Heart right ventricle (tissue), 16 donors: Measurements from ENCODE around the gene SEPHS2. TPM values are rescaled to one million over a fixed set of nuclear protein-coding genes. Genes with fewer than 3 reads are reported as not detected.

Experiments
- ATAC-seq, 8 donors: fragments of 200-7000 bp; cut with Tn5 transposase; one replicate each; pipeline ENCODE4 v1.9.1; 2020; ENCODE audit warnings: mild to moderate bottlenecking in 8 of 8, moderate library complexity in 8 of 8, moderate number of reproducible peaks in 1 of 8
- DNase-seq, 2 donors: peaks; one replicate each; pipeline ENCODE4 v3.0.0-alpha.2; 2020
- H3K27ac ChIP-seq, 10 donors: fragments of 200-600 bp; sonication (generic) in 2 of 10; one replicate each; pipeline versions ENCODE4 v1.5.0 to v1.8.0; 2020 to 2022; ENCODE audit warnings: mild to moderate bottlenecking in 3 of 10
- H3K27me3 ChIP-seq, 7 donors: fragments of 200-600 bp; one replicate each; pipeline ENCODE4 v1.8.0; 2021 to 2022; ENCODE audit warnings: mild to moderate bottlenecking in 2 of 7
- H3K36me3 ChIP-seq, 9 donors: fragments of 200-600 bp; sonication (generic) in 1 of 9; one replicate each; pipeline versions ENCODE4 v1.5.0 to v1.8.0; 2020 to 2022; ENCODE audit warnings: mild to moderate bottlenecking in 2 of 9
- H3K4me1 ChIP-seq, 9 donors: fragments of 200-600 bp; sonication (generic) in 1 of 9; one replicate each; pipeline versions ENCODE4 v1.5.0 to v1.8.0; 2020 to 2022; ENCODE audit warnings: mild to moderate bottlenecking in 4 of 9
- H3K4me3 ChIP-seq, 10 donors: fragments of 200-600 bp; sonication (generic) in 2 of 10; one replicate each; pipeline versions ENCODE4 v1.5.0 to v1.8.0; 2020 to 2022; ENCODE audit warnings: mild to moderate bottlenecking in 7 of 10, moderate library complexity in 2 of 10
- H3K9me3 ChIP-seq, 11 donors: fragments of 200-600 bp in 10 of 11; sonication (generic) in 2 of 11; one replicate each; pipeline versions ENCODE4 v1.5.0 to v1.8.0; 2013 to 2022; ENCODE audit warnings: mild to moderate bottlenecking in 2 of 11, control low read depth in 1 of 11, moderate library complexity in 1 of 11
- CTCF ChIP-seq, 9 donors: fragments of 200-600 bp; sonication (generic) in 2 of 9; IDR thresholded peaks; one replicate each; pipeline versions ENCODE4 v1.5.0 to v1.8.0; 2021 to 2022; ENCODE audit warnings: antibody characterized with exemption in 9 of 9, mild to moderate bottlenecking in 5 of 9, moderate library complexity in 1 of 9
- WGBS, 2 donors: extraction: QIAGEN DNeasy Blood & Tissue Kit; methylation state at CpG; one replicate each; pipeline ENCODE4 v1.1.7; 2013; ENCODE audit warnings: inconsistent platforms in 1 of 2; 5-methylcytosine and 5-hydroxymethylcytosine counted together
- intact Hi-C, 10 donors: fragments of 100-400 bp; cut with DNase I; formaldehyde crosslinking; loops; one replicate each; pipeline versions ENCODE4 v1.11.1 to v1.14.2; 2022
- polyA plus RNA-seq, 2 donors: library from polyadenylated mRNA; stranded (reverse); fragments of 200-250 nt; gene quantifications; one replicate each; pipeline ENCODE4 v1.2.3, GENCODE V29; 2013
- total RNA-seq, 10 donors: library from RNA; stranded (reverse); fragmentation: NEBNext Ultra II Directional in 3 of 10; extraction: Animal tissue kit (Norgen Biotek cat#: 25700) in 3 of 10; gene quantifications; one replicate each; pipeline versions ENCODE4 v1.2.1 to v1.2.4, GENCODE V29; 2021 to 2023
- donor health status: Arrhythmogenic right ventricular cardiomyopathy.
- donor health status: ischemic (EF 13 %, LVEDD 7.1; RV severe dilation, severe dysfunction).
- donor health status: healthy with polysubstance abuse.
- donor health status: DM: no; HTN: yes; CAD: no.
- donor health status: DM: no; HTN: no; CAD: no.
- donor health status: ischemic (EF 25% LVEDD 6.9; RV normal size, moderate dysfunction).
- donor health status: ischemic (EF 25% LVEDD 5.7; RV mildly dilated, moderate dysfunction).
- donor health status: healthy.
- donor health status: DM: yes; HTN: yes; CAD: no.
- donor health status: Ischemic cardiomyopathy.
- donor health status: ischemic (EF 35%, LVEDD 5.7; RV mildly dilated, moderate dysfunction).
- donor health status: nonischemic (EF 11% LVEDD 7.7; RV severe dilation, severe dysfunction).
- donor health status: DM: yes; HTN: yes; CAD: no.
- donor health status: PGD.
- donor health status: ischemic (EF 29% LVEDD 5.4; RV normal size, mild dysfunction).
- donor health status: nonischemic (EF 23%, LVEDD 6.1; RV moderate dilation, normal function).

Gene SEPHS2
- total and polyA plus RNA-seq, 12 donors: 17.3 to 49.3 (median 29.3) TPM

GRCh38 chr16:30401768-30402425 is 43.8 kb downstream of the SEPHS2 start:
- TF ChIP-seq CTCF (IDR thresholded peaks at IDR 0.05): no peak

GRCh38 chr16:30399435-30400186 is 46.1 kb downstream of the SEPHS2 start:
- Histone ChIP-seq H3K4me1 (peaks cover 4 to 32% (median 25%) of the 10 kb centered on the region in 9 donors), H3K9me3 (no peaks in the 10 kb centered on the region), H3K4me3 (peak overlapping the region; percentile 50 to 83 (median 70)), H3K27me3 (no peaks in the 10 kb centered on the region), H3K36me3 (peaks cover 0 to 19% (median 7%) of the 10 kb centered on the region in 9 donors), H3K27ac (peak overlapping the region; percentile 24 to 96 (median 89))
- no peak for ATAC-seq
- intact Hi-C loops: loop anchor here in 5 of 10 donors (5.0 to 10.0 kb wide), 5 partner anchors 42 to 325 kb away; partner anchors contain the start of genes TBX6 (in 3 of the 5), YPEL3 (in 3 of the 5), CD2BP2 (in 2 of the 5) and MAPK3 (in 1 of the 5)
- no peak for TF ChIP-seq CTCF (IDR thresholded peaks at IDR 0.05)
- 12 to 13% methylated on average over 12 of the region's 12 CpGs for WGBS, 2 donors
- DNase-seq: no peak

More at GRCh38 chr16:30401768-30402425, 43.8 kb downstream of the SEPHS2 start:
- Histone ChIP-seq H3K27me3 (no peaks in the 10 kb centered on the region), H3K27ac (no peak overlapping the region), H3K4me3 (no peak overlapping the region), H3K4me1 (peaks cover 0 to 23% (median 16%) of the 10 kb centered on the region in 9 donors), H3K9me3 (no peaks in the 10 kb centered on the region), H3K36me3 (peaks cover 0 to 19% (median 7%) of the 10 kb centered on the region in 9 donors)
- no peak for DNase-seq
- WGBS, 2 donors: 88 to 93% methylated on average over 8 of the region's 8 CpGs
- intact Hi-C loops: loop anchor here in 5 of 10 donors (10.0 kb wide), 4 partner anchors 47 to 327 kb away; partner anchors contain the start of genes TBX6 (in 3 of the 5), YPEL3 (in 3 of the 5), CD2BP2 (in 1 of the 5) and MAPK3 (in 1 of the 5)
- no peak for ATAC-seq

- peak overlapping the region in 7 of 10 donors; percentile 85 to 96 (median 91) for H3K27ac ChIP-seq
- no peak for DNase-seq
- H3K4me1 ChIP-seq: peaks cover 4 to 39% (median 33%) of the 10 kb centered on the region in 9 donors
Measured at GRCh38 chr16:30398661-30399434, 46.8 kb downstream of the SEPHS2 start.

More at GRCh38 chr16:30398661-30399434, 46.8 kb downstream of the SEPHS2 start:
- 82 to 83% methylated on average over 23 of the region's 23 CpGs for WGBS, 2 donors
- TF ChIP-seq CTCF (IDR thresholded peaks at IDR 0.05): no peak
- no peaks in the 10 kb centered on the region for H3K9me3 ChIP-seq
- H3K4me3 ChIP-seq: no peak overlapping the region
- intact Hi-C loops: loop anchor here in 1 of 10 donors (5.0 kb wide), 1 partner anchor 42 kb away; the partner anchor contains the start of gene CD2BP2
- peaks cover 0 to 19% (median 7%) of the 10 kb centered on the region in 9 donors for H3K36me3 ChIP-seq
- no peaks in the 10 kb centered on the region for H3K27me3 ChIP-seq
- ATAC-seq: no peak
